Fibroblast of lung (primary cell): ENCODE data around the gene CIB2. TPM values are rescaled to one million over a fixed set of nuclear protein-coding genes. Genes with fewer than 3 reads are reported as not detected.

Experiments
- DNase-seq, 2 donors: peaks; one replicate each; pipeline versions ENCODE4 v3.0.0 to v3.0.0-alpha.2; 2010; ENCODE audit warnings: low read depth in 2 of 2
- H2AFZ ChIP-seq: 2 replicates; pipeline ENCODE4 v1.5.1; 2012; ENCODE audit warnings: low read length, control low read depth, inconsistent platforms
- H3K27ac ChIP-seq: 2 replicates; pipeline ENCODE4 v1.5.1; 2011; ENCODE audit warnings: low read length, control low read depth; ENCODE audit not compliant: insufficient read depth
- H3K27me3 ChIP-seq: 2 replicates; pipeline ENCODE4 v1.5.1; 2011; ENCODE audit warnings: mild to moderate bottlenecking, low read length; ENCODE audit not compliant: control insufficient read depth, insufficient read depth
- H3K36me3 ChIP-seq: 2 replicates; pipeline ENCODE4 v1.5.1; 2011; ENCODE audit warnings: low read length; ENCODE audit not compliant: control insufficient read depth, insufficient read depth
- H3K4me1 ChIP-seq: 2 replicates; pipeline ENCODE4 v1.5.1; 2011; ENCODE audit warnings: low read length; ENCODE audit not compliant: control insufficient read depth, insufficient read depth; ENCODE audit errors: extremely low read depth
- H3K4me2 ChIP-seq: 2 replicates; pipeline ENCODE4 v1.5.1; 2011; ENCODE audit warnings: low read length, control low read depth; ENCODE audit not compliant: insufficient read depth; ENCODE audit errors: extremely low read depth
- H3K4me3 ChIP-seq, 4 experiments: fragments of 200-600 bp in 1 of 4; sonication (generic) in 1 of 4; replicated peaks in 1 of 4; 2 replicates each; pipeline ENCODE4 v1.5.1; 2011 to 2016; ENCODE audit warnings: low read length in 4 of 4, low read depth in 3 of 4, mild to moderate bottlenecking in 3 of 4, control low read depth in 2 of 4, inconsistent platforms in 1 of 4, mixed read lengths in 1 of 4; ENCODE audit not compliant: insufficient read depth in 1 of 4; ENCODE audit errors: control extremely low read depth in 1 of 4
- H3K79me2 ChIP-seq: 2 replicates; pipeline ENCODE4 v1.5.1; 2012; ENCODE audit warnings: mild to moderate bottlenecking, low read length, inconsistent platforms; ENCODE audit not compliant: control insufficient read depth, insufficient read depth
- H3K9ac ChIP-seq: 2 replicates; pipeline ENCODE4 v1.5.1; 2011; ENCODE audit warnings: mild to moderate bottlenecking, low read length, control low read depth; ENCODE audit not compliant: insufficient read depth
- H3K9me3 ChIP-seq: 2 replicates; pipeline ENCODE4 v1.5.1; 2012; ENCODE audit warnings: low read depth, low read length; ENCODE audit not compliant: control insufficient read depth, insufficient read depth
- H4K20me1 ChIP-seq: 2 replicates; pipeline ENCODE4 v1.5.1; 2011; ENCODE audit warnings: low read length; ENCODE audit not compliant: control insufficient read depth, insufficient read depth; ENCODE audit errors: extremely low read depth
- EZH2 ChIP-seq: IDR thresholded peaks from 2 replicates; pipeline ENCODE4 v1.5.1; 2012; ENCODE audit warnings: low read length, control low read depth, mild to moderate bottlenecking; ENCODE audit errors: missing control alignments
- polyA plus RNA-seq, 2 donors: library from polyadenylated mRNA; depleted of rRNA in 1 of 2; stranded (reverse) in 1 of 2; unstranded in 1 of 2; fragments of >200 nt; gene quantifications; 2 replicates each; pipeline ENCODE4 v1.2.1, GENCODE V29; 2011 to 2012; ENCODE audit warnings: missing spikeins in 1 of 2
- total RNA-seq: library from RNA; depleted of rRNA; stranded (reverse); fragments of >200 nt; gene quantifications from 2 replicates; pipeline ENCODE4 v1.2.1, GENCODE V29; 2014
- TF ChIP-seq, protein P1 (sequence below), 2 donors: IDR thresholded peaks in 1 of 2; conservative IDR thresholded peaks in 1 of 2; 1 replicate in 1 of 2; 2 replicates in 1 of 2; pipeline ENCODE4 v1.5.1; 2011 to 2012; ENCODE audit warnings: low read length in 2 of 2, control low read depth in 1 of 2, inconsistent platforms in 1 of 2, low read depth in 1 of 2, mild to moderate bottlenecking in 1 of 2

CIB2 gene
- total and polyA plus RNA-seq, 2 donors (not counting 1 experiment from before 2014, with no cell fraction given), result 3.1 to 4.2 TPM

DNA sequence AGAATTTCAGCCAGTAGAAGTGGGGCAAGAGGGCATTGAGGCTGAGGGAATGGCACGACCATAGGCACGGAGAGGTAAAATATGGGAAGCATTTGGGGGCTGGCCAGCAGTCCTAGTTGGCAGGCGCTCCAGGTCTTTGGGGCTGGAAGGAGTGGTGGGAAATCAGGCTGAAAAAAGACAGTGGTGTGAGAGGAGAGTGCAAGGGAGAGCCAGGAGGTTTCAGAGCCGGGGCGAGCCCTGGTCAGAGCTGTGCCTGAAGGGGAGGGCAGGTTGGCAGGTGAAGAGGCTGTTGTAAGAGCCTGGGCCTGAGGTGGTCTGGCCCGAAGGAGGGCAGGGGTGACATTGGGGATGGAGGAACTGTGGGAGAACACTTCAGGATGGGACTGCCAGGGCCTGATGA lies 16.3 kb upstream of the CIB2 start:
- H3K4me1 ChIP-seq, result no peaks in the 10 kb centered on the region
- TF ChIP-seq, protein P1, sequence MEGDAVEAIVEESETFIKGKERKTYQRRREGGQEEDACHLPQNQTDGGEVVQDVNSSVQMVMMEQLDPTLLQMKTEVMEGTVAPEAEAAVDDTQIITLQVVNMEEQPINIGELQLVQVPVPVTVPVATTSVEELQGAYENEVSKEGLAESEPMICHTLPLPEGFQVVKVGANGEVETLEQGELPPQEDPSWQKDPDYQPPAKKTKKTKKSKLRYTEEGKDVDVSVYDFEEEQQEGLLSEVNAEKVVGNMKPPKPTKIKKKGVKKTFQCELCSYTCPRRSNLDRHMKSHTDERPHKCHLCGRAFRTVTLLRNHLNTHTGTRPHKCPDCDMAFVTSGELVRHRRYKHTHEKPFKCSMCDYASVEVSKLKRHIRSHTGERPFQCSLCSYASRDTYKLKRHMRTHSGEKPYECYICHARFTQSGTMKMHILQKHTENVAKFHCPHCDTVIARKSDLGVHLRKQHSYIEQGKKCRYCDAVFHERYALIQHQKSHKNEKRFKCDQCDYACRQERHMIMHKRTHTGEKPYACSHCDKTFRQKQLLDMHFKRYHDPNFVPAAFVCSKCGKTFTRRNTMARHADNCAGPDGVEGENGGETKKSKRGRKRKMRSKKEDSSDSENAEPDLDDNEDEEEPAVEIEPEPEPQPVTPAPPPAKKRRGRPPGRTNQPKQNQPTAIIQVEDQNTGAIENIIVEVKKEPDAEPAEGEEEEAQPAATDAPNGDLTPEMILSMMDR (conservative IDR thresholded peaks at IDR 0.05 in 1 of 2, IDR thresholded peaks at IDR 0.05 in 1 of 2; ENCODE audit: low read depth in 1 of 2, low read length in 2 of 2), result no peak
- TF ChIP-seq EZH2, result no peak
- H3K79me2 ChIP-seq, result peaks cover 15% of the 10 kb centered on the region
- no peaks in the 10 kb centered on the region for H3K27me3 ChIP-seq
- H3K9ac ChIP-seq, result no peak overlapping the region
- H3K36me3 ChIP-seq, result no peaks in the 10 kb centered on the region
- no peaks in the 10 kb centered on the region for H4K20me1 ChIP-seq
- no peak overlapping the region for H3K4me3 ChIP-seq
- no peaks in the 10 kb centered on the region for H3K9me3 ChIP-seq
- H3K27ac ChIP-seq, result no peak overlapping the region
- H2AFZ ChIP-seq, result no peak overlapping the region
- DNase-seq, result no peak
- H3K4me2 ChIP-seq, result no peak overlapping the region

DNA sequence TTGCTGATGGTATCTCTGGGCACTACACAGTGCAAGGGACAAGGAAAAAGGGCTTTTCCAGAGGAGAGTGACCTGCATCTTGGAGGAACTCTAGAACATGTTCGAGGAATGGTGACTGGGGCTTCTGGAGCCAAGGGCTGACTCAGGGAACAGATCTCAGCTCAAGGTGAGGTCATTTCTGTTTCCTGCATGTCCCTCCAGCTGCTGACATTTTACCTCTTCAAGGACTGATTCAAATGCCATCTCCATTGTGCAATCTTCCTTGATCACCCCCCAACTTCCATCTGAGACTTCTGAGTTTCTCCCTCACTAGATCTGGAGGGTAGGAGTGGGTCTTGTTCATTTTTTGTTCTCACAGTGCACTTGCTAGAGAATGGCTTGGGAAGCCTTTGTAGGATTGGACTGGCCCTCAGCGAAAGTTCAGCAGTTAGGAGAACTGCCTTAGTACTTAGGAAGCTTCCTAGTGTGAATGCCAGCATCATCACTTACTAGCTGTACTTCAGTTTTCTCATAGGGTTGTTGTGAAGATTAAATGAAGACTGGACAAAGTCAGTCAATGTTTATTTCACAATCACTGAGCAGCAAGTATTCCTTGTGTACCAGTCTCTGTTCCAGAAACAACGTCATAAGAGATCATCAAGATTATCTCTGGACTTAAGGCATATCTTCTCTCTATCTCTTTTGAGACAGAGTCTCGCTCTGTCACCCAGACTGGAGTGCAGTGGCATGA lies 15.3 kb upstream of the CIB2 start:
- Histone ChIP-seq H3K79me2 (peaks cover 13% of the 10 kb centered on the region), H3K4me2 (no peak overlapping the region), H3K9ac (no peak overlapping the region), H4K20me1 (no peaks in the 10 kb centered on the region), H3K9me3 (no peaks in the 10 kb centered on the region), H3K36me3 (no peaks in the 10 kb centered on the region), H3K27ac (no peak overlapping the region), H3K4me1 (no peaks in the 10 kb centered on the region), H2AFZ (no peak overlapping the region), H3K27me3 (no peaks in the 10 kb centered on the region), H3K4me3 (no peak overlapping the region)
- no peak for TF ChIP-seq EZH2
- TF ChIP-seq, protein P1 (conservative IDR thresholded peaks at IDR 0.05 in 1 of 2, IDR thresholded peaks at IDR 0.05 in 1 of 2; ENCODE audit: low read depth in 1 of 2, low read length in 2 of 2), result no peak
- DNase-seq, result no peak

DNA sequence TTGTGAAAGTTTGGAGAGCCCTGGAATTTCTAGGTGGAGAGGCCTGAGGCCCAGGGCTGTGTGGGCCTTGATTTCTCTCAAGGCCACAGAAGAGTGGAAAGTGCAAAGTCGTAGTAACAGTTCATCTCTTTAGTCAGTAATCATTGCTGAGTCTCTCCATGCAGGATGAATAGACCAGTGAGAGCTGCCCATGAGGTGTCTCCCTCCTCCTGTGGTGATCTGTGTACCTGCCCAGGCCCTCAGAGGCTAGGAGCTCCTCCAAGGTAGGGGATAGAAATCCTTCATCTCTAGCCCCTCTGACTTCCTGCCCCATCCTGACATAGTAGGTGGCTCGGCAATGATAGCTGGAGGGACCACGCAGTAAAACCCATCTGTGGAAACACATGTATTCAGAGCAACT lies 11.1 kb upstream of the CIB2 start:
- no peaks in the 10 kb centered on the region for H3K9me3 ChIP-seq
- no peak overlapping the region for H3K27ac ChIP-seq
- H4K20me1 ChIP-seq, result no peaks in the 10 kb centered on the region
- no peak overlapping the region for H3K4me2 ChIP-seq
- TF ChIP-seq, protein P1 (conservative IDR thresholded peaks at IDR 0.05 in 1 of 2, IDR thresholded peaks at IDR 0.05 in 1 of 2; ENCODE audit: low read depth in 1 of 2, low read length in 2 of 2), result no peak
- TF ChIP-seq EZH2, result no peak
- H3K9ac ChIP-seq, result no peak overlapping the region
- H3K36me3 ChIP-seq, result no peaks in the 10 kb centered on the region
- no peaks in the 10 kb centered on the region for H3K79me2 ChIP-seq
- H3K27me3 ChIP-seq, result no peaks in the 10 kb centered on the region
- no peak for DNase-seq
- H3K4me3 ChIP-seq, result no peak overlapping the region
- no peaks in the 10 kb centered on the region for H3K4me1 ChIP-seq
- no peak overlapping the region for H2AFZ ChIP-seq
